ENCODE data around the gene OXT. TPM values are rescaled to one million over a fixed set of nuclear protein-coding genes. Genes with fewer than 3 reads are reported as not detected.

OXT gene
- total and polyA plus RNA-seq, 12 donors = 0.35 to 1.3 (median 0.58) TPM; not detected in 8

DNA sequence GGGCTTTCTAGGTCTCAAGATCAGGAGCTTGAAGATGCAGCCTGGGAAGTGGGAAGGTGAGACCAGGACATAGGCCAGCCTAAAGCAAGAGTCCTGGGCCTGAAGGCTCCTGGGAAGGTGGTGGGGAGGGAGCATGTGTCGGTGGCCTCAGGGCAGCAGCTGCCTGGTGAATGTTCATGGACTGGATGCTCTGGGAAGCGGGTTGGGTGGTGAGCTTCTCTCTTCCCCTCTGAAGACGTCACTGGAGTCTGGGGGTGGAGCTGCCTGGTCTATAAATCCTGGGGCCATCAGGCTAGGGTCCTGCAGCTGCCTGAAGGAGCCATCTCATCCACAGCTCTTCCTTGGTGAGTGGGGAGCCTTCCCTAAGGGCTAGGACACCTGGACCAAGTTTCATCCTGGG, 28.1 kb upstream of the OXT start, which contains the start of gene GNRH2:
TSS of gene GNRH2 (plus strand) at position 301 of the 400 bp plus-strand sequence. CDS start 793 bp downstream, outside the sequence.
- DNase-seq (no peak), ATAC-seq (no peak)
- WGBS, 2 donors = 79 to 95% methylated on average over 3 of the region's 3 CpGs
- peaks cover 2 to 38% (median 22%) of the 10 kb centered on the region in 9 donors for H3K36me3 ChIP-seq
- peak within 1 kb of the TSS; percentile 41 to 94 (median 64) for H3K27ac ChIP-seq
- H3K4me3 ChIP-seq = peak within 1 kb of the TSS in 1 of 10 donors; percentile 11
- H3K9me3 ChIP-seq = no peaks in the 10 kb centered on the region
- intact Hi-C loops (cut with DNase I) = no loop called here
- TF ChIP-seq, protein P1, sequence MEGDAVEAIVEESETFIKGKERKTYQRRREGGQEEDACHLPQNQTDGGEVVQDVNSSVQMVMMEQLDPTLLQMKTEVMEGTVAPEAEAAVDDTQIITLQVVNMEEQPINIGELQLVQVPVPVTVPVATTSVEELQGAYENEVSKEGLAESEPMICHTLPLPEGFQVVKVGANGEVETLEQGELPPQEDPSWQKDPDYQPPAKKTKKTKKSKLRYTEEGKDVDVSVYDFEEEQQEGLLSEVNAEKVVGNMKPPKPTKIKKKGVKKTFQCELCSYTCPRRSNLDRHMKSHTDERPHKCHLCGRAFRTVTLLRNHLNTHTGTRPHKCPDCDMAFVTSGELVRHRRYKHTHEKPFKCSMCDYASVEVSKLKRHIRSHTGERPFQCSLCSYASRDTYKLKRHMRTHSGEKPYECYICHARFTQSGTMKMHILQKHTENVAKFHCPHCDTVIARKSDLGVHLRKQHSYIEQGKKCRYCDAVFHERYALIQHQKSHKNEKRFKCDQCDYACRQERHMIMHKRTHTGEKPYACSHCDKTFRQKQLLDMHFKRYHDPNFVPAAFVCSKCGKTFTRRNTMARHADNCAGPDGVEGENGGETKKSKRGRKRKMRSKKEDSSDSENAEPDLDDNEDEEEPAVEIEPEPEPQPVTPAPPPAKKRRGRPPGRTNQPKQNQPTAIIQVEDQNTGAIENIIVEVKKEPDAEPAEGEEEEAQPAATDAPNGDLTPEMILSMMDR (IDR thresholded peaks at IDR 0.05) = no peak
- peaks cover 13 to 42% (median 31%) of the 10 kb centered on the region in 9 donors for H3K4me1 ChIP-seq
- no peaks in the 10 kb centered on the region for H3K27me3 ChIP-seq

GRCh38 chr20:3044336-3044965, 27.0 kb upstream of the OXT start:
- DNase-seq (no peak), ATAC-seq (peak in 1 of 8 donors; percentile 4)
- H3K9me3 ChIP-seq = no peaks in the 10 kb centered on the region
- H3K36me3 ChIP-seq = peaks cover 3 to 38% (median 16%) of the 10 kb centered on the region in 9 donors
- H3K27me3 ChIP-seq = no peaks in the 10 kb centered on the region
- H3K27ac ChIP-seq = peak overlapping the region in 5 of 10 donors; percentile 88 to 95 (median 94)
- H3K4me1 ChIP-seq = peaks cover 13 to 42% (median 31%) of the 10 kb centered on the region in 9 donors
- 92 to 93% methylated on average over 8 of the region's 8 CpGs for WGBS, 2 donors
- H3K4me3 ChIP-seq = peak overlapping the region in 1 of 10 donors; percentile 92
- TF ChIP-seq, protein P1 (IDR thresholded peaks at IDR 0.05) = no peak
- intact Hi-C loops (cut with DNase I) = no loop called here

DNA sequence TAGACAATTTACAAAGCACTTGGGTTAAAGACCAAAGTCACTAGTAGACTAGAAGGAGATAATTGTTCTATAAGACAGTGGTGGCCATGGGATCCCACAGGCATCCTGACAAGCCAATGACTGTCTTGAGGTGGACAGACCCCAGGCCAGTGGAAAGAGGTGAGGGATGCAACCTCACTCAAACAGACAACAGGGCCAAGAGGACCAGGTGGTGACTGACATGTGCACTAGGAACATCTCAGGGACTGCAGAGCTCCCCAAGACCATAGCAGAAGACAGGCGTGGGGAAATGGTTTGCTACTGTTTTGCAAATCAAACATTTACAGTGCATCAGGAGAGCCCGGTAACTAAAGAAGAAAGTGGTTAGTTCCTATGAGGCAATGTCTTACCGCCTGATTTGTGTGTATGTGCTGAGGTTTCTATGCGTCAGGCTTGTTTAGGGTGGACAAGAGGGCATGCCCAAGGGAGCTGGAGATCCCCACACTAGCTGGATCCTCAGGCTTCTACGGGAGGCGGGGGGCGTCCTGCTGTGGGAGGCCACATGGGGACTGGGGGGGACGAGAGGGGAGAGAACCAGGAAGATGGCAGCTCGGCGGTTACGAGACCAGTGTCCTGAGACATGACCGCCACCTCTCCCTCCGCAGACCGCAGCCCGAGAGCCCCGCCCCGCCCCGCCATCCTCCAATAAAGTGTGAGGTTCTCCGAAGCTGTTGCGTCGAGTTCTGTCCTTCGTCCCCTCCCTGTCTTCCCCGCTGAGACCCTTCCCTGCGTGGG, 26.2 kb upstream of the OXT start:
- peaks cover 0 to 38% (median 13%) of the 10 kb centered on the region in 9 donors for H3K36me3 ChIP-seq
- H3K4me1 ChIP-seq = peaks cover 13 to 42% (median 31%) of the 10 kb centered on the region in 9 donors
- H3K27ac ChIP-seq = peak overlapping the region; percentile 85 to 95 (median 90)
- intact Hi-C loops (cut with DNase I) = no loop called here
- TF ChIP-seq, protein P1 (IDR thresholded peaks at IDR 0.05) = no peak
- H3K27me3 ChIP-seq = no peaks in the 10 kb centered on the region
- WGBS, 2 donors = 4 to 5% methylated on average over 24 of the region's 24 CpGs
- peak in 1 of 2 donors; percentile 85 for DNase-seq
- H3K9me3 ChIP-seq = no peaks in the 10 kb centered on the region
- peak; percentile 70 to 82 (median 80) for ATAC-seq
- H3K4me3 ChIP-seq = peak overlapping the region; percentile 68 to 99 (median 94)

All from heart right ventricle (tissue), 16 donors.